ENCODE measurements around the gene PHF13. TPM values are rescaled to one million over a fixed set of nuclear protein-coding genes. Genes with fewer than 3 reads are reported as not detected.

The PHF13 gene
- total RNA-seq, 6 experiments from 2014 or later, result 18.0 to 19.9 (median 19.0) TPM

DNA sequence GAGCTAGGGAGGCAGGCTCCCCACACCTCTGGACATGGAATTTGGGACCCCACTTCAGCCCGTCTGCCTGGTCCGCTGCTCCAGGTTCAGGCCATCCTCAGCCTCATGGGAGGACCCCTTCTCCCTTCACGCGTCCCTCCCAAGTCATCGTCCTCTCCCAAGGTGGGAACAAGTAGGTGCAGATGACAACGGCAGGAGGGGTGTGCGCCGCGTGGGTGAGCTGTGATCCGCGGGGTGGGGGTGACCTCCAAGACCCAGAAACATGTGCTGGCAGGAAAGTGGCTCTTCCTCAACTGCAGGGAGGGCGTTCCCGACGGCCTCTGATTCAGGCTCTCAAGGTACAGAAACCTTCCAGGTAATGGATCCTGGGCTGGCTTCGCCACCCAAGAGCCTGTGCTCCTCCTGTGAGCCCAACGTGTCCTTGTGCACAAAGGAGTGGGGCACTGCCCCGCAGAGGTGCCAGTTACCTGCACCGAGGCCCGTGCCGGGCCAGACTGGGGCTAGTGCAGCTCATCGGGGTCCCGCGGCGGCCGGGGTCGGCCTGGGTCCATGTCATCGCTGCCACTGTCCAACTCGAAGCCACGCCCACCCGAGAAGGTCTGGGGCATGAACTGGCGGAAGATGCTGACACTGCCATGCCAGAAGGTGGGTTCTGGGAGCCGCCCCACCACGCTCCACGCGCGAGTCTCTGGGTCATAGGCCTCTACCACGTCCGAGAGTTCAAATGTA, 20.5 kb upstream of the PHF13 start:
- Mint-ChIP-seq H3K4me3 (no peak overlapping the region), H3K4me1 (ENCODE audit: low read depth) (0 out of 2 replicates have a peak, but pooled peaks cover under 1% of the 10 kb centered on the region), H3K27ac (no peak overlapping the region), H3K27me3 (ENCODE audit: insufficient read depth) (0 out of 2 replicates have a peak, but pooled peaks cover 2% of the 10 kb centered on the region), H3K9me3 (no peaks in the 10 kb centered on the region), H3K36me3 (ENCODE audit: low read depth) (peaks cover 12% of the 10 kb centered on the region)
- TF ChIP-seq, protein P1, sequence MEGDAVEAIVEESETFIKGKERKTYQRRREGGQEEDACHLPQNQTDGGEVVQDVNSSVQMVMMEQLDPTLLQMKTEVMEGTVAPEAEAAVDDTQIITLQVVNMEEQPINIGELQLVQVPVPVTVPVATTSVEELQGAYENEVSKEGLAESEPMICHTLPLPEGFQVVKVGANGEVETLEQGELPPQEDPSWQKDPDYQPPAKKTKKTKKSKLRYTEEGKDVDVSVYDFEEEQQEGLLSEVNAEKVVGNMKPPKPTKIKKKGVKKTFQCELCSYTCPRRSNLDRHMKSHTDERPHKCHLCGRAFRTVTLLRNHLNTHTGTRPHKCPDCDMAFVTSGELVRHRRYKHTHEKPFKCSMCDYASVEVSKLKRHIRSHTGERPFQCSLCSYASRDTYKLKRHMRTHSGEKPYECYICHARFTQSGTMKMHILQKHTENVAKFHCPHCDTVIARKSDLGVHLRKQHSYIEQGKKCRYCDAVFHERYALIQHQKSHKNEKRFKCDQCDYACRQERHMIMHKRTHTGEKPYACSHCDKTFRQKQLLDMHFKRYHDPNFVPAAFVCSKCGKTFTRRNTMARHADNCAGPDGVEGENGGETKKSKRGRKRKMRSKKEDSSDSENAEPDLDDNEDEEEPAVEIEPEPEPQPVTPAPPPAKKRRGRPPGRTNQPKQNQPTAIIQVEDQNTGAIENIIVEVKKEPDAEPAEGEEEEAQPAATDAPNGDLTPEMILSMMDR (IDR thresholded peaks at IDR 0.05), result no peak
- DNase-seq, result no peak

DNA sequence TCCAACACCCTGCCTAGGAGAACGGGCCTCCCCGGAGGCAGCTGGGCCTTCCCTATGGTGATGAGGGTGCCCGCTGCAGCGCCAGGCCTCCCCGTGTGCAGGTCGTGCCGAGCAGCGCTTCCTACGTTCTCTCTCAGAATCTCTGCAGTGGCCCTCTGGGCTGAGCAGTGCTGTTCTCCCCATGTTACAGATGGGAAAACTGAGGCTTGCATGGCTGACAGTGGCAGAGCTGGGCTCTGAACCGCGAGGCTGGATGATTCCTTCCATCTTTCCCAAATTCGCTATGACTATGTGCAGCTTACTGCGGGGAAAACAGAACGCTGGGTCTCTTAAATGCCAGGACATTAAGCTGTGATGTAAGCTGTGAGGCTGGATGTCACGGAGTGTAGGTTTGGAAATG, 19.7 kb upstream of the PHF13 start:
- no peak overlapping the region for H3K27ac Mint-ChIP-seq
- peaks cover 12% of the 10 kb centered on the region for H3K36me3 Mint-ChIP-seq (ENCODE audit: low read depth)
- DNase-seq, result no peak
- no peaks in the 10 kb centered on the region for H3K4me1 Mint-ChIP-seq (ENCODE audit: low read depth)
- H3K9me3 Mint-ChIP-seq, result no peaks in the 10 kb centered on the region
- TF ChIP-seq, protein P1 (IDR thresholded peaks at IDR 0.05), result no peak
- H3K27me3 Mint-ChIP-seq (ENCODE audit: insufficient read depth), result no peaks in the 10 kb centered on the region
- H3K4me3 Mint-ChIP-seq, result no peak overlapping the region

DNA sequence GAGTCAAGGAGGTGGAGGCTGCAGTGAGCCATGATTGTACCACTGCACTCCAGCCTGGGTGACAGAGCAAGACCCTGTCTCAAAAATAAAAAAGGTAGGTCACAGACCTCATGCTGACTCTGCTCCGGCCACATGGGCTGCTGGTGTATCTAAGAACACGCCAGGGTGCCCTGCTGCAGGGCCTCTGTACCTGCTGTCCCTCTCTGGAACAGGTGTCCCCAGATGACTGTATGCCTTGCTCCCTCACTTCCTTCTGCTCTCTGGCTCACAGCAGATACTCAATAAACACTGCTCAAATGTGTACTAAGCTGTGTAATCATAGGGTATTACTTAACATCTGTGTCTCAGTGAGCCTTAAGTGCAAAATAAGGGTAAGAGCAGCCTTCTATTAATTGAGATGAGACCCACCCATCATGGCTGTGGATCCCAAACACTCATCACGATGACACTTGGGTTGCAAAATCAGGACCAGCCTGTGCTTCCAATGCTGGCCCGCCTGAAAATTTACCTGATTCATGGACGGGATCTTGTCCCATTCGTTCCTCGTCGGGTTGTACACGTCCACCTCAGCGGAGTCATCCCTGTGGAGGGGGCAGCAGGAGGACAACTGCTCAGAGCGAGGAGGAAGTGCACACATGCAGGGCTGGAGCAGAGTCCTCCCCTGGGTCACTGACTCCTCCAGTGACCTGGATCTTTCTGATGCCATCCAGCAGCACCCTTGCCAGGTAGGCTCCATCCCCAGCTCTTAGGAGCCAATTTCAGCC, 18.4 kb upstream of the PHF13 start:
- TF ChIP-seq, protein P1 (IDR thresholded peaks at IDR 0.05), result no peak
- Mint-ChIP-seq H3K27ac (no peak overlapping the region), H3K4me1 (ENCODE audit: low read depth) (peaks cover 12% of the 10 kb centered on the region), H3K4me3 (no peak overlapping the region), H3K27me3 (ENCODE audit: insufficient read depth) (no peaks in the 10 kb centered on the region), H3K36me3 (ENCODE audit: low read depth) (peaks cover 15% of the 10 kb centered on the region), H3K9me3 (no peaks in the 10 kb centered on the region)
- DNase-seq, result no peak

DNA sequence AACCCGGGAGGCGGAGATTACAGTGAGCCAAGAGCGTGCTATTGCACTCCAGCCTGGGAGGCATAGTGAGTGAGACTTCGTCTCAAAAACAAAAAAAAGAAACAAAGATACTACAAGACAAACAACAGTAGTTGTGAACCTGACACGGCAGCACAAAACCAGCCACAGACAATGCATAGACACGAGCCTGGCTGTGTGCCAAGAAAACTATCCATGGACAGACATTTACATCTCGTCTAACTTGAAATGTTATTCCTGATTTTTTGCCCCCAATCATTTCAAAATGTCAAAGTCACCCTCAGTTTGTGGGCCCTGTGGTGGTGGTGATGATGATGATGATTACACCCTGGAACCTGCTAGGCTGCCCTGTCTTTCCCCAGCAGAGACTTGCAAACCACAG, 17.2 kb upstream of the PHF13 start:
- Mint-ChIP-seq H3K36me3 (ENCODE audit: low read depth) (peaks cover 25% of the 10 kb centered on the region), H3K4me1 (ENCODE audit: low read depth) (peaks cover 16% of the 10 kb centered on the region), H3K9me3 (no peaks in the 10 kb centered on the region), H3K27ac (no peak overlapping the region; the same call in 1 of the 2 replicates), H3K4me3 (no peak overlapping the region), H3K27me3 (ENCODE audit: insufficient read depth) (no peaks in the 10 kb centered on the region)
- DNase-seq, result no peak
- TF ChIP-seq, protein P1 (IDR thresholded peaks at IDR 0.05), result no peak

DNA sequence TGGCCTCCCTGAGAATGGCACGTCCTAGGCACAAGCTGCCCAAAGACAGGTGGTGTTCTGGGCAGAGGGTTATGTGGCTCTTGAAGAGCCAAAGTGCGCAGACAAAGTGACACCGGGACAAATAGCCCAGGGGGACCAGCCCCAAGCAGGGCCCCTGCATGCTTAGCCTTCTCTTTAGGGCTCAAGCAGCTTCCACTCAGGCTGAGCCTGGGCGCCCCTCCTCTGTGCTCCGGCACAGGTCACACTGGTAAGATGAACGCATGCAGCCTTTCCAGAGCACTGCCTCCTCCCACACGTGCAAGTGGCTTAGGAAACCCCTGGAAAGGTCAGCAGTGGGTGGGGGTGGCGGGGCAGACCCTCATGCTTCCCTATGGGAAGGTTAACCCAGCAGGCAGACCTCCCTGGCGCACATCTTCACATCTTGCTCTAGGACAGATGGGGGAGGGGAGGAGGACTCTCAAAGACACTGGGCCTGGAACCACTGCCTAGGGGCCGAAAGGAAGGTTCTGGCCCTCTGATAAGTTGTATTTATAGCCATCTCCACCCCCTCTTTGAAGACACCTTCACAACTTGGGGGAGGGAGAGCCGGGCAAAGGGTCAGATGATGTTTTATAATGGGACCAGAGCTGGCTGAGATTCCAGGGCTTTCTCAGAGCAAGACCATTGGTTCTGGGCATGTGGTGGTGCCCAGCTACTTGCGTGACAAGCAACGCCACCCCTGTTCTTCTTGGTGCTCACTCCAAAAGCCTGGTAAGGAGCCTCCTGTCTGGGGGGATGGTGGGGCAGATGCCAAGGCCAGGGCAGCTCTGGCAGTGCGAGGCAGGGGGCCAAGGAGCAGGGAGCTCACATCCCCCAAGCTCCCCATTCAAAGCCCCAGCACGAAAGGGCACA, 16.4 kb upstream of the PHF13 start:
- TF ChIP-seq, protein P1 (IDR thresholded peaks at IDR 0.05), result no peak
- Mint-ChIP-seq H3K4me3 (no peak overlapping the region), H3K27ac (no peak overlapping the region), H3K27me3 (ENCODE audit: insufficient read depth) (no peaks in the 10 kb centered on the region), H3K4me1 (ENCODE audit: low read depth) (peaks cover 16% of the 10 kb centered on the region), H3K9me3 (no peaks in the 10 kb centered on the region), H3K36me3 (ENCODE audit: low read depth) (peaks cover 26% of the 10 kb centered on the region)
- DNase-seq, result no peak
